HG02970 (cell line): ENCODE measurements around the gene TM7SF2.

ENCODE experiments used
- ATAC-seq: cut with Tn5 transposase; IDR thresholded peaks from one replicate; pipeline ENCODE4 v1.9.1; 2021; ENCODE audit warnings: mild to moderate bottlenecking, moderate library complexity, moderate number of reproducible peaks; ENCODE audit not compliant: unreplicated experiment, low FRiP score

The TM7SF2 gene

GRCh38 chr11:65111744-65112545 is at the start of gene TM7SF2:
TSS of gene TM7SF2 (plus strand) at chr11:65111872. CDS start at chr11:65112016, 144 bp downstream.
- peak; percentile 63 for ATAC-seq

GRCh38 chr11:65063532-65063931 is 48.1 kb upstream of the TM7SF2 start:
- ATAC-seq = no peak

GRCh38 chr11:65064847-65065240 is 46.8 kb upstream of the TM7SF2 start:
- no peak for ATAC-seq

- ATAC-seq = no peak
Measured at GRCh38 chr11:65065851-65066250, 45.8 kb upstream of the TM7SF2 start.

GRCh38 chr11:65066315-65066714 is 45.4 kb upstream of the TM7SF2 start:
- no peak for ATAC-seq

- ATAC-seq = no peak
Measured at GRCh38 chr11:65066805-65067291, 44.8 kb upstream of the TM7SF2 start.

GRCh38 chr11:65067446-65067845 is 44.2 kb upstream of the TM7SF2 start:
- no peak for ATAC-seq

GRCh38 chr11:65069217-65069616 is 42.5 kb upstream of the TM7SF2 start:
- ATAC-seq = no peak

GRCh38 chr11:65071907-65072630 is 39.6 kb upstream of the TM7SF2 start:
- ATAC-seq = no peak

- no peak for ATAC-seq
Measured at GRCh38 chr11:65072631-65072966, 39.1 kb upstream of the TM7SF2 start.

GRCh38 chr11:65077451-65077850 is 34.2 kb upstream of the TM7SF2 start:
- no peak for ATAC-seq

- no peak for ATAC-seq
Measured at GRCh38 chr11:65078151-65078550, 33.5 kb upstream of the TM7SF2 start.

- no peak for ATAC-seq
Measured at GRCh38 chr11:65078786-65079342, 32.8 kb upstream of the TM7SF2 start.

GRCh38 chr11:65083134-65083833 is 28.4 kb upstream of the TM7SF2 start:
- ATAC-seq = peak; percentile 12

- ATAC-seq = peak; percentile 87
Measured at GRCh38 chr11:65083834-65084597, 27.7 kb upstream of the TM7SF2 start, which contains the start of the genes CDCA5 and ZFPL1. TSS of gene CDCA5 (minus strand) at chr11:65084040. CDS start at chr11:65083978, 62 bp downstream. TSS of gene ZFPL1 (plus strand) at chr11:65084222. CDS start at chr11:65084699, 477 bp downstream.

GRCh38 chr11:65084598-65085375 is 26.9 kb upstream of the TM7SF2 start:
- ATAC-seq = no peak

GRCh38 chr11:65085446-65085845 is 26.2 kb upstream of the TM7SF2 start:
- no peak for ATAC-seq

GRCh38 chr11:65086809-65087208 is 24.9 kb upstream of the TM7SF2 start:
- no peak for ATAC-seq

GRCh38 chr11:65087216-65087615 is 24.5 kb upstream of the TM7SF2 start:
- no peak for ATAC-seq
